HG03432 (cell line): ENCODE data around the gene PTPN18.
"Not testable (repeated sequence)": the region's sequence is repeated elsewhere in the genome, so short reads cannot be mapped to it uniquely, and the experiment has no call there.

ENCODE experiments used
- ATAC-seq: cut with Tn5 transposase; IDR thresholded peaks from one replicate; pipeline ENCODE4 v1.9.1; 2021; ENCODE audit warnings: mild to moderate bottlenecking, moderate library complexity; ENCODE audit not compliant: unreplicated experiment

The PTPN18 gene

GRCh38 chr2:130380096-130380934 lies 24.5 kb downstream of the PTPN18 start:
- ATAC-seq = peak; percentile 30

GRCh38 chr2:130381145-130381544 lies 25.3 kb downstream of the PTPN18 start:
- no peak for ATAC-seq

GRCh38 chr2:130381619-130382018 lies 25.8 kb downstream of the PTPN18 start:
- ATAC-seq = no peak

GRCh38 chr2:130382313-130382917 lies 26.6 kb downstream of the PTPN18 start:
- no peak for ATAC-seq

GRCh38 chr2:130385709-130386108 lies 29.9 kb downstream of the PTPN18 start:
- ATAC-seq = peak; percentile 56

GRCh38 chr2:130387071-130387400 lies 31.2 kb downstream of the PTPN18 start:
- no peak for ATAC-seq

GRCh38 chr2:130387804-130388203 lies 31.9 kb downstream of the PTPN18 start:
- no peak for ATAC-seq

- no peak for ATAC-seq
Measured at GRCh38 chr2:130388221-130388907, 32.5 kb downstream of the PTPN18 start.

GRCh38 chr2:130389358-130389757 lies 33.5 kb downstream of the PTPN18 start:
- no peak for ATAC-seq

GRCh38 chr2:130389783-130390182 lies 33.9 kb downstream of the PTPN18 start:
- no peak for ATAC-seq

- peak; percentile 14 for ATAC-seq
Measured at GRCh38 chr2:130390460-130391057, 34.7 kb downstream of the PTPN18 start.

- ATAC-seq = peak; percentile 94
Measured at GRCh38 chr2:130391058-130391871, 35.4 kb downstream of the PTPN18 start.

GRCh38 chr2:130391872-130392670 lies 36.2 kb downstream of the PTPN18 start:
- ATAC-seq = no peak

GRCh38 chr2:130393318-130393910 lies 37.6 kb downstream of the PTPN18 start:
- no peak for ATAC-seq

GRCh38 chr2:130406280-130406679 lies 50.4 kb downstream of the PTPN18 start:
- ATAC-seq = not testable (repeated sequence)

GRCh38 chr2:130416693-130417092 lies 60.8 kb downstream of the PTPN18 start:
- not testable (repeated sequence) for ATAC-seq

GRCh38 chr2:130418845-130419244 lies 63.0 kb downstream of the PTPN18 start:
- ATAC-seq = not testable (repeated sequence)
